GM21390 (cell line): Measurements from ENCODE around the gene COPZ1.
"Not testable (repeated sequence)": the region's sequence is repeated elsewhere in the genome, so short reads cannot be mapped to it uniquely, and the experiment has no call there.

Experiments
- ATAC-seq: cut with Tn5 transposase; IDR thresholded peaks from one replicate; pipeline ENCODE4 v1.9.1; 2021; ENCODE audit not compliant: unreplicated experiment

The COPZ1 gene

GRCh38 chr12:54294152-54294952 is 30.6 kb upstream of the COPZ1 start:
- ATAC-seq = no peak

GRCh38 chr12:54294953-54295566 is 29.9 kb upstream of the COPZ1 start:
- no peak for ATAC-seq

- ATAC-seq = no peak
Measured at GRCh38 chr12:54296393-54297099, 28.4 kb upstream of the COPZ1 start.

- no peak for ATAC-seq
Measured at GRCh38 chr12:54298904-54299303, 26.0 kb upstream of the COPZ1 start.

- no peak for ATAC-seq
Measured at GRCh38 chr12:54299515-54300224, 25.3 kb upstream of the COPZ1 start.

GRCh38 chr12:54300225-54300731 is 24.7 kb upstream of the COPZ1 start:
- no peak for ATAC-seq

- ATAC-seq = no peak
Measured at GRCh38 chr12:54300732-54301427, 24.1 kb upstream of the COPZ1 start, which contains the start of gene NFE2. TSS of gene NFE2 (minus strand) at chr12:54301015. CDS start at chr12:54295248, 5,767 bp downstream.

GRCh38 chr12:54301428-54302048 is 23.4 kb upstream of the COPZ1 start:
- no peak for ATAC-seq

- no peak for ATAC-seq
Measured at GRCh38 chr12:54303640-54304039, 21.3 kb upstream of the COPZ1 start.

- ATAC-seq = no peak
Measured at GRCh38 chr12:54304187-54304810, 20.6 kb upstream of the COPZ1 start.

GRCh38 chr12:54306925-54307741 is 17.8 kb upstream of the COPZ1 start:
- no peak for ATAC-seq

- no peak for ATAC-seq
Measured at GRCh38 chr12:54311051-54311450, 13.9 kb upstream of the COPZ1 start.

- ATAC-seq = not testable (repeated sequence)
Measured at GRCh38 chr12:54312309-54312708, 12.6 kb upstream of the COPZ1 start.

GRCh38 chr12:54321363-54321762 is 3.6 kb upstream of the COPZ1 start:
- ATAC-seq = no peak

- not testable (repeated sequence) for ATAC-seq
Measured at GRCh38 chr12:54325442-54326109, 645 bp downstream of the COPZ1 start.

- ATAC-seq = no peak
Measured at GRCh38 chr12:54328595-54329337, 3.8 kb downstream of the COPZ1 start.

GRCh38 chr12:54329759-54330158 is 4.8 kb downstream of the COPZ1 start:
- no peak for ATAC-seq
